IPS-NIHi11 (cell line): Measurements from ENCODE around the gene NT5C2.

Source experiments
- DNase-seq: peaks from one replicate; pipeline ENCODE4 v3.0.0; 2012; ENCODE audit warnings: mixed read lengths, low spot score

NT5C2 gene

GRCh38 chr10:103060575-103060974, 132.5 kb downstream of the NT5C2 start:
- no peak for DNase-seq

DNA sequence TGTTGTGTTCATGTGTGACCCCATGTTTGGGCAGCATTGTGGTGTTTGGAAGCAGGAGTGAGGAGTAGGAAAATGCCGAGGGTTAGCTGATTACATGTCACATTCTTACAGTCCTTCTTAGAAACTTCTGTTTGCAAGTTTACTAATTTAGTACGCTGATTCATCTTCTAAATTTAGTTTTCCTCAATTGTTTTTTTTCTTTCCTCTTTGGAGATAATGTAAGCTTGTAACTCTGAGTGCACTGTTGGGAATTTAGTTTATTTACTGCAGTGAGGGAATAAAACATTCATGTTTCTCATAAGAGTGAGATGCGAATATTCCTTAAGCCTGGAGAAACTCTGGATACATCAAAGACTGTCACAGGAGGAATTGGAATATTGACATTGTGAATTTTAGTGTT, 135.0 kb downstream of the NT5C2 start:
- no peak for DNase-seq

DNA sequence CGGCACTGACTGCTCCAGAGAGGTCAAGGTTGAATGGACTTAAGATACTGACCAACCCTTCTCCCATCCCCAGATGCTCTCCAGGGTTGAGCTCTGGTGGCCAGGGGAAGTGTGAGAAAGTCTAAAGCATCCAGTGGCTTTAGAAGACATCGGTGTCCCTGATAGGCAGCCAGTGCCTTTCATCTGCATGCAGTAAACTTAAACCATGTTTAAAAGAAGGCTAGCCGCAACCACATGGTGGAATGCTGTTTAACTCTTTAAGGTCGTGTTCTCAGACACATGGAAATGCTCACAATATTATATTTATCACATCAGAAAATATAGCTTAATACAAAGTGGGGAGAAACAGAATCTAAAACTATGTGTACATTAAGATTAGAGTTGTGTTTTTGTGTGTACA, 138.0 kb downstream of the NT5C2 start:
- DNase-seq = no peak

- DNase-seq = no peak
Measured at GRCh38 chr10:103054621-103055020, 138.5 kb downstream of the NT5C2 start.

GRCh38 chr10:103053659-103054581, 139.2 kb downstream of the NT5C2 start:
- peak; percentile 60 for DNase-seq

DNA sequence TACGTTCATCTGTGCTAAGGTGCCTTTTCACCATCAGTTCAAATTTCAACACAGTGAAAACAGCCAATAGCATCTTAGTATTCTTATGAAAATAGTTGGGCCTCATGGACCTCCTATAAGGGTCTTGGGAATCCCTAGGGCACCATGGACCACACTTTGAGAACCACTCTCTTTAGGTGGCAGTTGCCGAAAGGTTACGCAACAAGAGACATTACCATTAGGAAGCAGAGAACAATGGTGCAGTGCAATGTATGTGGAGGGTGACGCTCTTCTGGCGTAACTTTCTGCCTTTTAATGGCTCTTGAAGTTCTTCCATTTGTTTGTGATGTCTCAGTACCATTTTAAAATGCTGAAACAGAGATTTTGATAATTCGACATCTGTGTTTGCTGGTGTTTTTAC, 143.8 kb downstream of the NT5C2 start:
- no peak for DNase-seq

GRCh38 chr10:103047381-103047780, 145.7 kb downstream of the NT5C2 start:
- no peak for DNase-seq

GRCh38 chr10:103045961-103046360, 147.1 kb downstream of the NT5C2 start:
- DNase-seq = no peak

GRCh38 chr10:103044942-103045489, 148.1 kb downstream of the NT5C2 start:
- DNase-seq = no peak

GRCh38 chr10:103042908-103043307, 150.2 kb downstream of the NT5C2 start:
- no peak for DNase-seq

GRCh38 chr10:103042129-103042528, 150.9 kb downstream of the NT5C2 start:
- peak; percentile 43 for DNase-seq

GRCh38 chr10:103041391-103041790, 151.7 kb downstream of the NT5C2 start:
- DNase-seq = no peak

DNA sequence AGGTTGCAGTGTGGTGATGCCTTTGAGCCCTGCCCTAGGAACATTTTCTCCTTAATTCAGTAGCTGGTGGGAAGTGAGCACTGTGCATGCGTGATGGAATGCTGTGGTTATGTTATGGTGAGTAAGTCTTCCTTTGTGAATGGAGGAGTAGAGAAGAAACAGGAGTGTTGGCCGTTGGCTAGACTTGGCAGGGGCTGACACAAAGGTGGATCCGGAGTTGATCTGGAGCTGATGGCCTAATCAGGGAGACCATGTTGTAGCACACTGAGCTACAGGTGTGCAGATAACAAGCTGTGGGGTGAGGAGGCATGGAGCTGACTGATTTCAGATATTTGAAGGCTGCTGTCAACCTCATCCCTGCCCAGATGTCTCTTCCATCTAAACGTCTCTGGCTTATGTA, 152.7 kb downstream of the NT5C2 start:
- DNase-seq = no peak

GRCh38 chr10:103038570-103038969, 154.5 kb downstream of the NT5C2 start:
- no peak for DNase-seq
